Measurements from ENCODE around the gene SEPTIN2.

GRCh38 chr2:241321886-241322285 lies 6.2 kb downstream of the SEPTIN2 start:
- TF ChIP-seq CTCF (IDR thresholded peaks at IDR 0.05; ENCODE audit: poor library complexity) (no peak), EZH2phosphoT487 (IDR thresholded peaks at IDR 0.05; ENCODE audit: low read depth, severe bottlenecking, unreplicated experiment) (no peak), EZH2 (IDR thresholded peaks at IDR 0.05; ENCODE audit: borderline replicate concordance) (no peak)

Measured in hepatocyte (in vitro differentiated cells).